HL-60 (cell line): ENCODE results near the gene ATP10D.

Source experiments
- DNase-seq, 2 experiments: peaks; one replicate each; pipeline ENCODE4 v3.0.0-alpha.2; 2010 to 2020; ENCODE audit warnings: low read depth in 1 of 2, low spot score in 1 of 2
- H3K27ac ChIP-seq: fragments of 250-450 bp; sonication (Bioruptor Pico); replicated peaks from 2 replicates; pipeline ENCODE4 v1.5.1; 2020; ENCODE audit warnings: mild to moderate bottlenecking, moderate library complexity
- H3K27me3 ChIP-seq: fragments of 250-450 bp; sonication (Bioruptor Pico); 2 replicates; pipeline ENCODE4 v1.5.1; 2021; ENCODE audit warnings: mild to moderate bottlenecking, moderate library complexity; ENCODE audit not compliant: insufficient read depth, poor library complexity, severe bottlenecking
- H3K4me3 ChIP-seq: replicated peaks from 2 replicates; pipeline ENCODE4 v1.5.1; 2011; ENCODE audit warnings: mild to moderate bottlenecking, control low read depth, low read length; ENCODE audit not compliant: insufficient read depth
- GABPA ChIP-seq: IDR thresholded peaks from 2 replicates; pipeline ENCODE4 v1.6.1; 2012; ENCODE audit warnings: low read depth
- POLR2AphosphoS5 ChIP-seq: IDR thresholded peaks from 2 replicates; pipeline ENCODE4 v1.6.1; 2012; ENCODE audit warnings: low read depth
- SPI1 ChIP-seq: IDR thresholded peaks from 2 replicates; pipeline ENCODE4 v1.6.1; 2012; ENCODE audit warnings: low read depth, mild to moderate bottlenecking, borderline replicate concordance
- TF ChIP-seq, protein P1 (sequence below): IDR thresholded peaks from 2 replicates; pipeline ENCODE4 v1.6.1; 2012; ENCODE audit warnings: low read depth; ENCODE audit not compliant: insufficient replicate concordance
- TF ChIP-seq, protein P2 (sequence below): IDR thresholded peaks from one replicate; pipeline ENCODE4 v1.5.1; 2011; ENCODE audit warnings: low read length, control low read depth, inconsistent platforms; ENCODE audit not compliant: insufficient read depth

ATP10D gene

DNA sequence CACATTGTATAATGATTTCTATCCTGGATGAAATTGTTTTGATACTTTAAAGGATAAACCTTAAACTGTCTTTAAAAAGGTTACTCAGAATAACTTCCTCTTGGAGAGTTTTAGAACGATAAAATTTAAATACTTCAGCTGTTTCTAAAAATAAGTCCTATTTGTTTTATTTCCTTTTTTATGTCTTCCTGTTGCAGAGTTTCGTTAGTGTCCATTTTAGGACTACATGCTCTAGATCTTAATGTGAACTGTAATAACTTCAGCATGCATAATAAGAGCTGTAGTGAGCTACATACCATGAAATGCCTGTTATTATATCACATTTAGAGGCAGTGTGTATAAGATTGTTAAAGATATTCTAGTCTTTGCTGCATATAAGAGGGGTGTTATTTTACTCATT is 14.6 kb downstream of the ATP10D start:
- no peak for DNase-seq
- Histone ChIP-seq H3K4me3 (no peak overlapping the region), H3K27me3 (no peaks in the 10 kb centered on the region), H3K27ac (no peak overlapping the region)
- TF ChIP-seq SPI1 (no peak), POLR2AphosphoS5 (no peak), GABPA (no peak)
- TF ChIP-seq, protein P1, sequence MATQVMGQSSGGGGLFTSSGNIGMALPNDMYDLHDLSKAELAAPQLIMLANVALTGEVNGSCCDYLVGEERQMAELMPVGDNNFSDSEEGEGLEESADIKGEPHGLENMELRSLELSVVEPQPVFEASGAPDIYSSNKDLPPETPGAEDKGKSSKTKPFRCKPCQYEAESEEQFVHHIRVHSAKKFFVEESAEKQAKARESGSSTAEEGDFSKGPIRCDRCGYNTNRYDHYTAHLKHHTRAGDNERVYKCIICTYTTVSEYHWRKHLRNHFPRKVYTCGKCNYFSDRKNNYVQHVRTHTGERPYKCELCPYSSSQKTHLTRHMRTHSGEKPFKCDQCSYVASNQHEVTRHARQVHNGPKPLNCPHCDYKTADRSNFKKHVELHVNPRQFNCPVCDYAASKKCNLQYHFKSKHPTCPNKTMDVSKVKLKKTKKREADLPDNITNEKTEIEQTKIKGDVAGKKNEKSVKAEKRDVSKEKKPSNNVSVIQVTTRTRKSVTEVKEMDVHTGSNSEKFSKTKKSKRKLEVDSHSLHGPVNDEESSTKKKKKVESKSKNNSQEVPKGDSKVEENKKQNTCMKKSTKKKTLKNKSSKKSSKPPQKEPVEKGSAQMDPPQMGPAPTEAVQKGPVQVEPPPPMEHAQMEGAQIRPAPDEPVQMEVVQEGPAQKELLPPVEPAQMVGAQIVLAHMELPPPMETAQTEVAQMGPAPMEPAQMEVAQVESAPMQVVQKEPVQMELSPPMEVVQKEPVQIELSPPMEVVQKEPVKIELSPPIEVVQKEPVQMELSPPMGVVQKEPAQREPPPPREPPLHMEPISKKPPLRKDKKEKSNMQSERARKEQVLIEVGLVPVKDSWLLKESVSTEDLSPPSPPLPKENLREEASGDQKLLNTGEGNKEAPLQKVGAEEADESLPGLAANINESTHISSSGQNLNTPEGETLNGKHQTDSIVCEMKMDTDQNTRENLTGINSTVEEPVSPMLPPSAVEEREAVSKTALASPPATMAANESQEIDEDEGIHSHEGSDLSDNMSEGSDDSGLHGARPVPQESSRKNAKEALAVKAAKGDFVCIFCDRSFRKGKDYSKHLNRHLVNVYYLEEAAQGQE: no peak
- TF ChIP-seq, protein P2, sequence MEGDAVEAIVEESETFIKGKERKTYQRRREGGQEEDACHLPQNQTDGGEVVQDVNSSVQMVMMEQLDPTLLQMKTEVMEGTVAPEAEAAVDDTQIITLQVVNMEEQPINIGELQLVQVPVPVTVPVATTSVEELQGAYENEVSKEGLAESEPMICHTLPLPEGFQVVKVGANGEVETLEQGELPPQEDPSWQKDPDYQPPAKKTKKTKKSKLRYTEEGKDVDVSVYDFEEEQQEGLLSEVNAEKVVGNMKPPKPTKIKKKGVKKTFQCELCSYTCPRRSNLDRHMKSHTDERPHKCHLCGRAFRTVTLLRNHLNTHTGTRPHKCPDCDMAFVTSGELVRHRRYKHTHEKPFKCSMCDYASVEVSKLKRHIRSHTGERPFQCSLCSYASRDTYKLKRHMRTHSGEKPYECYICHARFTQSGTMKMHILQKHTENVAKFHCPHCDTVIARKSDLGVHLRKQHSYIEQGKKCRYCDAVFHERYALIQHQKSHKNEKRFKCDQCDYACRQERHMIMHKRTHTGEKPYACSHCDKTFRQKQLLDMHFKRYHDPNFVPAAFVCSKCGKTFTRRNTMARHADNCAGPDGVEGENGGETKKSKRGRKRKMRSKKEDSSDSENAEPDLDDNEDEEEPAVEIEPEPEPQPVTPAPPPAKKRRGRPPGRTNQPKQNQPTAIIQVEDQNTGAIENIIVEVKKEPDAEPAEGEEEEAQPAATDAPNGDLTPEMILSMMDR: no peak

DNA sequence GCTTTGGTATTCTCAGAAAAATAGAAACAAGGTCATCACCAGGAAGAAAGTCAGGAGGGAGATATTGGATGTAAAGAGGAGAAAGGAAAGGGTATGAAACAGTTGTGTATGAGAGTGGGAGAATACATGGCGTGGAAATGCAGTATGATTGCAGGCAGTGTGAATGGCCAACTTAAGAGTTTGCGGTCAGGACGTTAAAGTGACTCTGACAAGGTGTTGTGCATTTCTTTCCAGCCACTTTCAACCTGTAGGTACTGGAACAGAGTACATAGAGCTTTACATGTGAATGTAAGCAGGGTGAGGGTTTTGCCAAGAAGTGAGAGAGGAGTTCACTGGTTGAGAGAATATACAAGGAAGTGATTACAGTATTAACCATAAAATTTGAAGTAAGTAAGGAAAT is 15.7 kb downstream of the ATP10D start:
- no peaks in the 10 kb centered on the region for H3K27me3 ChIP-seq
- TF ChIP-seq GABPA: no peak
- H3K4me3 ChIP-seq: no peak overlapping the region
- DNase-seq: no peak
- no peak overlapping the region for H3K27ac ChIP-seq

DNA sequence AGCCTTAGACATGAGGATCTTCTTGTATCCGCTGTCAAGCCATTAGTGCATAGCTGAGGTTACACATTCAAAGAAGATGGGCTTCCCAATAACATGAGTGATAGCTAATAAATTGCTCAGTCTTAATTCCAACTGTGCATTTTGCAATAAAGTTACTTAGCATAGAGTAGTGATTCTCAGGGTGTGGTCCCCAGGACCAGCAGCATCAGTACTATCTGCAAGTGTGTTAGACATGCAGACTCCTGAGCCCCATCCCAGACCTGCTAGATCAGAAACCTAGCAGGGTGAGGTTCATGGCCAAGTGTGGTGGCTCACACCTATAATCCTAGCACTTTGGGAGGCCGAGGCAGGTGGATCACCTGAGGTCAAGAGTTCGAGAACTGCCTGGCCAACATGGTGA is 20.1 kb downstream of the ATP10D start:
- TF ChIP-seq, protein P2: no peak
- TF ChIP-seq SPI1 (no peak), POLR2AphosphoS5 (no peak), GABPA (no peak)
- TF ChIP-seq, protein P1: no peak
- no peak overlapping the region for H3K27ac ChIP-seq
- no peak overlapping the region for H3K4me3 ChIP-seq
- H3K27me3 ChIP-seq: no peaks in the 10 kb centered on the region
- DNase-seq: no peak

DNA sequence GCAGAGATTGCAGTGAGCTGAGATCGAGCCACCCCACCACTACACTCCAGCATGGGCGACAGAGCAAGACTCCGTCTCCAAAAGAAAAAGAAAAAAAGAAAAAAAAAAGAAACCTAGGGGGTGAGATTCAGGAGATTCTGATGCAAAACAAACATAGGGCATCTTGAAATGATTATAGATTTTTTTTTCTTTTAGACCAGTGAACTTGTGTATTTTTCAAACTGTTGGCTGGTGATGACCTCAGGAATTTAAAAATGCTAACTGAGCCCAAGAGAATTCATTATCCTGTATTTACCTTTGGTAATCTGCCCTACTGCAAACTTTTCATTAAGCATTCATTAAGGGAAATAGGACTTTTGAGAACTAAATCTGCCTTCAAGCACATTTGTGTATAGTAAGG is 20.6 kb downstream of the ATP10D start:
- DNase-seq: no peak
- H3K27ac ChIP-seq: no peak overlapping the region
- no peaks in the 10 kb centered on the region for H3K27me3 ChIP-seq
- no peak overlapping the region for H3K4me3 ChIP-seq
- no peak for TF ChIP-seq SPI1
- TF ChIP-seq GABPA: no peak
- TF ChIP-seq POLR2AphosphoS5: no peak
- TF ChIP-seq, protein P1: no peak
- TF ChIP-seq, protein P2: no peak
